ENCODE data around the gene SMAD3. TPM values are rescaled to one million over a fixed set of nuclear protein-coding genes. Genes with fewer than 3 reads are reported as not detected.

SMAD3 gene
- total RNA-seq, 2 donors from 2014 or later, result 19.7 to 52.4 TPM

GRCh38 chr15:67158367-67158766, 93.0 kb downstream of the SMAD3 start:
- no peak overlapping the region for H3K27ac ChIP-seq
- H3K36me3 ChIP-seq (replicated peaks in 1 of 2; ENCODE audit: insufficient read depth in 1 of 2, low read depth in 2 of 2), result no peaks in the 10 kb centered on the region
- no peak overlapping the region for H3K4me3 ChIP-seq
- H3K4me1 ChIP-seq, result peaks cover 11% of the 10 kb centered on the region
- DNase-seq, result no peak
- WGBS, 2 donors, result 72 to 83% methylated on average over 6 to 7 of the region's 7 CpGs
- ATAC-seq, result no peak
- H3K27me3 ChIP-seq, result no peaks in the 10 kb centered on the region
- intact Hi-C loops (cut with DNase I), result no loop called here
- TF ChIP-seq CTCF (IDR thresholded peaks at IDR 0.05) (no peak), POLR2A (IDR thresholded peaks at IDR 0.05) (no peak)
- no peaks in the 10 kb centered on the region for H3K9me3 ChIP-seq

GRCh38 chr15:67161412-67161811, 96.0 kb downstream of the SMAD3 start:
- H3K4me1 ChIP-seq, result peaks cover 7% of the 10 kb centered on the region
- 85 to 86% methylated on average over 5 of the region's 5 CpGs for WGBS, 2 donors
- no peaks in the 10 kb centered on the region for H3K9me3 ChIP-seq
- TF ChIP-seq CTCF (IDR thresholded peaks at IDR 0.05) (no peak), POLR2A (IDR thresholded peaks at IDR 0.05) (no peak)
- H3K27me3 ChIP-seq, result no peaks in the 10 kb centered on the region
- intact Hi-C loops (cut with DNase I), result no loop called here
- ATAC-seq (no peak), DNase-seq (no peak)
- no peak overlapping the region for H3K27ac ChIP-seq
- H3K4me3 ChIP-seq, result no peak overlapping the region
- H3K36me3 ChIP-seq (replicated peaks in 1 of 2; ENCODE audit: insufficient read depth in 1 of 2, low read depth in 2 of 2), result no peaks in the 10 kb centered on the region

- Histone ChIP-seq H3K27ac (no peak overlapping the region), H3K27me3 (no peaks in the 10 kb centered on the region), H3K4me3 (no peak overlapping the region), H3K9me3 (no peaks in the 10 kb centered on the region), H3K4me1 (peaks cover 7% of the 10 kb centered on the region), H3K36me3 (replicated peaks in 1 of 2; ENCODE audit: insufficient read depth in 1 of 2, low read depth in 2 of 2) (peaks cover 0 to 1% of the 10 kb centered on the region in 2 donors)
- 69 to 82% methylated on average over 4 of the region's 4 CpGs for WGBS, 2 donors
- TF ChIP-seq CTCF (IDR thresholded peaks at IDR 0.05) (no peak), POLR2A (IDR thresholded peaks at IDR 0.05) (no peak)
- ATAC-seq, result no peak
- intact Hi-C loops (cut with DNase I), result no loop called here
- no peak for DNase-seq
Observed at GRCh38 chr15:67161881-67162280, 96.5 kb downstream of the SMAD3 start.

- H3K9me3 ChIP-seq, result no peaks in the 10 kb centered on the region
- H3K27ac ChIP-seq, result no peak overlapping the region
- intact Hi-C loops (cut with DNase I), result no loop called here
- no peak overlapping the region for H3K4me3 ChIP-seq
- 98 to 100% methylated on average over 6 of the region's 6 CpGs for WGBS, 2 donors
- H3K4me1 ChIP-seq, result peaks cover 17% of the 10 kb centered on the region
- H3K27me3 ChIP-seq, result no peaks in the 10 kb centered on the region
- ATAC-seq (no peak), DNase-seq (no peak)
- peaks cover 0 to 3% of the 10 kb centered on the region in 2 donors for H3K36me3 ChIP-seq (replicated peaks in 1 of 2; ENCODE audit: insufficient read depth in 1 of 2, low read depth in 2 of 2)
- no peak for TF ChIP-seq CTCF (IDR thresholded peaks at IDR 0.05)
- no peak for TF ChIP-seq POLR2A (IDR thresholded peaks at IDR 0.05)
Observed at GRCh38 chr15:67163180-67163579, 97.8 kb downstream of the SMAD3 start.

GRCh38 chr15:67164401-67164791, 99.0 kb downstream of the SMAD3 start:
- ATAC-seq (no peak), DNase-seq (no peak)
- 76 to 86% methylated on average over 4 to 5 of the region's 5 CpGs for WGBS, 2 donors
- Histone ChIP-seq H3K4me1 (peaks cover 23% of the 10 kb centered on the region), H3K27me3 (no peaks in the 10 kb centered on the region), H3K36me3 (replicated peaks in 1 of 2; ENCODE audit: insufficient read depth in 1 of 2, low read depth in 2 of 2) (peaks cover 0 to 3% of the 10 kb centered on the region in 2 donors), H3K27ac (no peak overlapping the region), H3K9me3 (no peaks in the 10 kb centered on the region), H3K4me3 (no peak overlapping the region)
- intact Hi-C loops (cut with DNase I), result no loop called here
- TF ChIP-seq CTCF (IDR thresholded peaks at IDR 0.05) (no peak), POLR2A (IDR thresholded peaks at IDR 0.05) (no peak)

All from body of pancreas (tissue), 4 donors.